Measurements from ENCODE around the gene LRRC23. TPM values are rescaled to one million over a fixed set of nuclear protein-coding genes. Genes with fewer than 3 reads are reported as not detected.

Gene LRRC23
- polyA plus RNA-seq, 1 of the 3 experiments (the other 2 are of a cell fraction) = 11.9 TPM

GRCh38 chr12:6903722-6904121 lies 900 bp upstream of the LRRC23 start:
- no peaks in the 10 kb centered on the region for H3K9me3 ChIP-seq
- no peak overlapping the region; a peak in 1 of 4 replicates for H3K27ac ChIP-seq (ENCODE audit: low read depth in 2 of 2, low read length in 1 of 2)
- 87% methylated on average over 1 of the region's 1 CpG for WGBS (ENCODE audit: low lambda C conversion rate)
- H2AFZ ChIP-seq (ENCODE audit: low read depth) = peak overlapping the region; percentile 99
- H3K9ac ChIP-seq = 0 out of 2 replicates have a peak overlapping the region, but pooled peaks have one; percentile 97
- H3K4me2 ChIP-seq = peak overlapping the region; percentile 99; the same call in 1 of the 2 replicates
- ChIA-PET POLR2A (interaction anchor here (1.4 kb wide), 1 partner anchor 31 kb away, joined by 3 read pairs; the partner anchor contains the start of gene SPSB2), CTCF (interaction anchor here (0.6 to 2.7 kb wide), 4 partner anchors 12 to 31 kb away, joined by 3 to 17 read pairs (median 8); partner anchors contain the start of gene SPSB2)
- no peak overlapping the region for H3K4me3 ChIP-seq (ENCODE audit: low read depth in 2 of 2, low read length in 1 of 2)
- no peaks in the 10 kb centered on the region for H3K79me2 ChIP-seq (ENCODE audit: insufficient read depth)
- H3K9me2 ChIP-seq = no peaks in the 10 kb centered on the region
- no peaks in the 10 kb centered on the region for H3K27me3 ChIP-seq (ENCODE audit: insufficient read depth)
- TF ChIP-seq NRF1 (IDR thresholded peaks at IDR 0.05; ENCODE audit: low read depth, low read length) (no peak), EP300 (IDR thresholded peaks at IDR 0.05; ENCODE audit: borderline replicate concordance in 1 of 2, low read depth in 1 of 2, low read length in 1 of 2) (no peak), REST (IDR thresholded peaks at IDR 0.05; ENCODE audit: low read depth, low read length) (no peak), GABPA (IDR thresholded peaks at IDR 0.05; ENCODE audit: low read depth) (no peak), PBX3 (IDR thresholded peaks at IDR 0.05) (no peak), RXRA (IDR thresholded peaks at IDR 0.05; ENCODE audit: borderline replicate concordance, low read depth) (no peak), USF1 (IDR thresholded peaks at IDR 0.05; ENCODE audit: borderline replicate concordance, low read depth) (no peak), CTCF (IDR thresholded peaks at IDR 0.05) (no peak), POLR2AphosphoS5 (IDR thresholded peaks at IDR 0.05; ENCODE audit: low read depth, low read length) (no peak), EZH2phosphoT487 (IDR thresholded peaks at IDR 0.05; ENCODE audit: borderline replicate concordance, low read depth) (no peak), MEF2A (IDR thresholded peaks at IDR 0.05; ENCODE audit: borderline replicate concordance, low read depth) (no peak), FOXM1 (IDR thresholded peaks at IDR 0.05; ENCODE audit: low read depth) (no peak), NFIC (IDR thresholded peaks at IDR 0.05; ENCODE audit: borderline replicate concordance) (no peak), GATA2 (CRISPR knock-in tag; IDR thresholded peaks at IDR 0.05) (no peak), FOSL2 (IDR thresholded peaks at IDR 0.05; ENCODE audit: borderline replicate concordance, low read depth) (no peak), TAF1 (IDR thresholded peaks at IDR 0.05; ENCODE audit: borderline replicate concordance, low read depth, low read length) (no peak)
- no peak for DNase-seq
- H3F3A ChIP-seq (replicated peaks; ENCODE audit: insufficient read depth) = no peaks in the 10 kb centered on the region
- H3K36me3 ChIP-seq (replicated peaks in 1 of 2; ENCODE audit: control insufficient read depth in 1 of 2, insufficient read depth in 2 of 2, low read length in 1 of 2) = peaks cover 0 to 5% of the 10 kb centered on the region in 2 experiments
- H4K20me1 ChIP-seq (ENCODE audit: insufficient read depth) = no peaks in the 10 kb centered on the region
- H3K4me1 ChIP-seq (ENCODE audit: control insufficient read depth in 1 of 2, insufficient read depth in 2 of 2, low read depth in 1 of 2, low read length in 1 of 2) = peaks cover 9 to 10% of the 10 kb centered on the region in 2 experiments; a peak in 2 of 4 replicates
